T-helper 2 cell treated with Interferon-gamma antibody and Interleukin-4, amounts not matched to agents 5 μg/mL and 100 μg/mL, for 36 hours (primary cell): Measurements from ENCODE around the gene WRNIP1.

Experiments
- DNase-seq: peaks from one replicate; pipeline ENCODE4 v3.0.0; 2021; ENCODE audit warnings: low spot score
- H3K27ac Mint-ChIP-seq: one replicate; pipeline ENCODE4 v1.8.0; 2021; ENCODE audit warnings: mild to moderate bottlenecking, mixed read lengths
- H3K27me3 Mint-ChIP-seq: one replicate; pipeline ENCODE4 v1.8.0; 2021; ENCODE audit warnings: low read depth, mixed read lengths
- H3K36me3 Mint-ChIP-seq: one replicate; pipeline ENCODE4 v1.8.0; 2021; ENCODE audit warnings: low read depth, mixed read lengths
- H3K4me1 Mint-ChIP-seq: one replicate; pipeline ENCODE4 v1.8.0; 2021; ENCODE audit warnings: low read depth, mixed read lengths
- H3K4me3 Mint-ChIP-seq: one replicate; pipeline ENCODE4 v1.8.0; 2022; ENCODE audit warnings: mild to moderate bottlenecking, moderate library complexity, mixed read lengths
- H3K9me3 Mint-ChIP-seq: one replicate; pipeline ENCODE4 v1.8.0; 2021; ENCODE audit warnings: mixed read lengths

Gene WRNIP1

GRCh38 chr6:2765166-2765895 is at the start of gene WRNIP1:
Gene WRNIP1, plus strand, starts transcription at chr6:2765393. Its CDS starts 230 bp downstream, at chr6:2765623.
- DNase-seq, result peak; percentile 98
- Mint-ChIP-seq H3K4me3 (peak within 1 kb of the TSS; percentile 90), H3K27ac (peak within 1 kb of the TSS; percentile 99), H3K9me3 (no peaks in the 10 kb centered on the region), H3K4me1 (peaks cover 44% of the 10 kb centered on the region), H3K27me3 (no peaks in the 10 kb centered on the region), H3K36me3 (peaks cover 17% of the 10 kb centered on the region)

GRCh38 chr6:2715737-2716136 is 49.5 kb upstream of the WRNIP1 start:
- DNase-seq, result no peak
- Mint-ChIP-seq H3K27ac (no peak overlapping the region), H3K4me3 (no peak overlapping the region), H3K4me1 (no peaks in the 10 kb centered on the region), H3K9me3 (peaks cover 11% of the 10 kb centered on the region), H3K36me3 (no peaks in the 10 kb centered on the region), H3K27me3 (peaks cover 5% of the 10 kb centered on the region)

- no peak overlapping the region for H3K27ac Mint-ChIP-seq
- H3K36me3 Mint-ChIP-seq, result no peaks in the 10 kb centered on the region
Observed at GRCh38 chr6:2716936-2717700, 48.1 kb upstream of the WRNIP1 start.

GRCh38 chr6:2718334-2719092 is 46.7 kb upstream of the WRNIP1 start:
- Mint-ChIP-seq H3K9me3 (no peaks in the 10 kb centered on the region), H3K4me1 (no peaks in the 10 kb centered on the region), H3K27me3 (peaks cover 7% of the 10 kb centered on the region), H3K27ac (no peak overlapping the region), H3K36me3 (no peaks in the 10 kb centered on the region), H3K4me3 (no peak overlapping the region)
- no peak for DNase-seq

More at GRCh38 chr6:2716936-2717700, 48.1 kb upstream of the WRNIP1 start:
- Mint-ChIP-seq H3K4me1 (no peaks in the 10 kb centered on the region), H3K4me3 (no peak overlapping the region), H3K9me3 (peaks cover 3% of the 10 kb centered on the region), H3K27me3 (peaks cover 7% of the 10 kb centered on the region)
- no peak for DNase-seq

- H3K36me3 Mint-ChIP-seq, result no peaks in the 10 kb centered on the region
- no peaks in the 10 kb centered on the region for H3K4me1 Mint-ChIP-seq
- no peak overlapping the region for H3K4me3 Mint-ChIP-seq
- H3K9me3 Mint-ChIP-seq, result no peaks in the 10 kb centered on the region
- peaks cover 7% of the 10 kb centered on the region for H3K27me3 Mint-ChIP-seq
- DNase-seq, result no peak
- no peak overlapping the region for H3K27ac Mint-ChIP-seq
Observed at GRCh38 chr6:2719093-2719455, 46.1 kb upstream of the WRNIP1 start.

GRCh38 chr6:2721219-2721618 is 44.0 kb upstream of the WRNIP1 start:
- no peak for DNase-seq
- Mint-ChIP-seq H3K4me1 (no peaks in the 10 kb centered on the region), H3K36me3 (no peaks in the 10 kb centered on the region), H3K27me3 (peaks cover 11% of the 10 kb centered on the region), H3K27ac (no peak overlapping the region), H3K9me3 (no peaks in the 10 kb centered on the region), H3K4me3 (no peak overlapping the region)

- no peak overlapping the region for H3K27ac Mint-ChIP-seq
- H3K36me3 Mint-ChIP-seq, result no peaks in the 10 kb centered on the region
- no peak overlapping the region for H3K4me3 Mint-ChIP-seq
- H3K4me1 Mint-ChIP-seq, result no peaks in the 10 kb centered on the region
- H3K9me3 Mint-ChIP-seq, result no peaks in the 10 kb centered on the region
- H3K27me3 Mint-ChIP-seq, result peaks cover 7% of the 10 kb centered on the region
- DNase-seq, result no peak
Observed at GRCh38 chr6:2725364-2725988, 39.7 kb upstream of the WRNIP1 start.

GRCh38 chr6:2725999-2726567 is 39.1 kb upstream of the WRNIP1 start:
- Mint-ChIP-seq H3K4me1 (no peaks in the 10 kb centered on the region), H3K27me3 (peaks cover 7% of the 10 kb centered on the region), H3K4me3 (no peak overlapping the region), H3K9me3 (no peaks in the 10 kb centered on the region), H3K27ac (no peak overlapping the region), H3K36me3 (no peaks in the 10 kb centered on the region)
- no peak for DNase-seq

GRCh38 chr6:2729921-2730320 is 35.3 kb upstream of the WRNIP1 start:
- Mint-ChIP-seq H3K4me1 (peaks cover 3% of the 10 kb centered on the region), H3K9me3 (no peaks in the 10 kb centered on the region), H3K4me3 (no peak overlapping the region), H3K27ac (no peak overlapping the region), H3K27me3 (peaks cover 8% of the 10 kb centered on the region), H3K36me3 (no peaks in the 10 kb centered on the region)
- no peak for DNase-seq

GRCh38 chr6:2730353-2731107 is 34.7 kb upstream of the WRNIP1 start:
- Mint-ChIP-seq H3K36me3 (no peaks in the 10 kb centered on the region), H3K27me3 (peaks cover 5% of the 10 kb centered on the region), H3K9me3 (no peaks in the 10 kb centered on the region), H3K4me3 (no peak overlapping the region), H3K27ac (no peak overlapping the region), H3K4me1 (peaks cover 3% of the 10 kb centered on the region)
- DNase-seq, result no peak

GRCh38 chr6:2731281-2731909 is 33.8 kb upstream of the WRNIP1 start:
- Mint-ChIP-seq H3K27me3 (peaks cover 5% of the 10 kb centered on the region), H3K9me3 (no peaks in the 10 kb centered on the region), H3K4me1 (peaks cover 3% of the 10 kb centered on the region), H3K27ac (no peak overlapping the region), H3K4me3 (no peak overlapping the region), H3K36me3 (no peaks in the 10 kb centered on the region)
- no peak for DNase-seq

- no peak overlapping the region for H3K27ac Mint-ChIP-seq
- peaks cover 9% of the 10 kb centered on the region for H3K27me3 Mint-ChIP-seq
- H3K4me3 Mint-ChIP-seq, result no peak overlapping the region
- no peaks in the 10 kb centered on the region for H3K36me3 Mint-ChIP-seq
- peaks cover 3% of the 10 kb centered on the region for H3K4me1 Mint-ChIP-seq
- DNase-seq, result no peak
- no peaks in the 10 kb centered on the region for H3K9me3 Mint-ChIP-seq
Observed at GRCh38 chr6:2732503-2733089, 32.6 kb upstream of the WRNIP1 start.
